H1 (cell line): ENCODE data around the gene BACE1. TPM values are rescaled to one million over a fixed set of nuclear protein-coding genes. Genes with fewer than 3 reads are reported as not detected.

Source experiments
- EP300 ChIP-seq, 2 experiments: IDR thresholded peaks; 1 replicate in 1 of 2; 2 replicates in 1 of 2; pipeline ENCODE4 v1.6.1; 2011 to 2012; ENCODE audit warnings: low read depth in 2 of 2, low read length in 2 of 2, mild to moderate bottlenecking in 2 of 2, borderline replicate concordance in 1 of 2, inconsistent platforms in 1 of 2, moderate library complexity in 1 of 2
- JUN ChIP-seq: IDR thresholded peaks from 2 replicates; pipeline ENCODE4 v1.6.1; 2011; ENCODE audit warnings: low read depth, mild to moderate bottlenecking, improper control_type of control experiment, low read length
- RFX5 ChIP-seq: IDR thresholded peaks from 2 replicates; pipeline ENCODE4 v1.6.1; 2011; ENCODE audit warnings: low read depth, low read length, improper control_type of control experiment, borderline replicate concordance
- SIRT6 ChIP-seq: IDR thresholded peaks from one replicate; pipeline ENCODE4 v1.7.1; 2012; ENCODE audit warnings: low read length, inconsistent platforms
- polyA plus RNA-seq, 7 experiments: library from polyadenylated mRNA; depleted of rRNA in 3 of 7; stranded (reverse) in 5 of 7; unstranded in 2 of 7; fragments of >200 nt in 5 of 7; fragments of 200-250 nt in 2 of 7; gene quantifications; 1 replicate in 5 of 7; 2 replicates in 1 of 7; 4 replicates in 1 of 7; pipeline versions ENCODE4 v1.2.1 to v1.2.3, GENCODE V29; 2011 to 2013; ENCODE audit warnings: missing spikeins in 2 of 7, mixed read lengths in 2 of 7
- total RNA-seq: library from RNA; stranded (reverse); fragmentation: NEBNext Ultra II Directional; extraction: Animal tissue kit (Norgen Biotek cat#: 25700); gene quantifications from 2 replicates; pipeline ENCODE4 v1.2.1, GENCODE V29; 2021

The BACE1 gene
- total and polyA plus RNA-seq, 2 of the 8 experiments (the other 6 are each of a cell fraction or from before 2014, with no cell fraction given) = 7.7 to 7.9 TPM

DNA sequence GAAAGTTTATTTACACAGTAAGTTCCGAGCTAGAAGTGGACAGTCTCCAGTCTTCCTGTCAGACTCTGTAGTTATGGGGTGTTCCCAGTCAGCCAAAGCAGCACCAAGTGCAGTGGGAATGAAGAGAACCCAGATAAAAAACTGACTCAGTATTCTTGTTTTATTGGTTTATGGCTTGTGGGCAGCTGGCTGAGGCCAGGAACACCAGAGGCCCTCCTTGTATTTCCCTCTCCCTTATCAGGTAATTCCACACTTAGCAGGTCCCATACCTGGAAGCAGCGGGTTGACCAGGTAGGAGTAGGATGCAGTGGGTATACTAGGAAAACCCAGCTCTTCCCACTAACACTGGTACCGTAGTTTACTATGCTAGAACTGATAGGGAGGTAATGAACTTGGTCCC lies 28.4 kb downstream of the BACE1 start (continued):
- TF ChIP-seq EP300 (IDR thresholded peaks at IDR 0.05; ENCODE audit: borderline replicate concordance in 1 of 2, low read depth in 2 of 2, low read length in 2 of 2) (no peak), RFX5 (no peak), JUN (no peak), SIRT6 (no peak)
